B cell (primary cell): ENCODE measurements around the gene TSPAN16. TPM values are rescaled to one million over a fixed set of nuclear protein-coding genes. Genes with fewer than 3 reads are reported as not detected.

Experiments
- ATAC-seq: fragments of 200-7000 bp; cut with Tn5 transposase; one replicate; pipeline ENCODE4 v1.10.0; 2021; ENCODE audit warnings: low read depth, mild to moderate bottlenecking, moderate number of reproducible peaks, moderate library complexity
- CTCF ChIA-PET: fragments of 350-600 bp; sonication (Branson Sonifier 250); formaldehyde crosslinking; loops from one replicate; lab custom pipeline; 2021; ENCODE audit warnings: antibody characterized with exemption, inconsistent platforms; lab: Charles Lee
- POLR2A ChIA-PET: fragments of 350-600 bp; sonication (Branson Sonifier 250); formaldehyde crosslinking; loops from one replicate; lab custom pipeline; 2021; ENCODE audit warnings: antibody characterized with exemption; lab: Charles Lee
- DNase-seq: peaks from one replicate; pipeline ENCODE4 v3.0.0; 2013
- H2AFZ ChIP-seq: 2 replicates; pipeline ENCODE4 v1.6.1; 2012; ENCODE audit warnings: mild to moderate bottlenecking, low read depth, low read length; ENCODE audit not compliant: insufficient read depth, poor library complexity, severe bottlenecking
- H3K27ac ChIP-seq, 2 donors: 1 replicate in 1 of 2; 2 replicates in 1 of 2; pipeline ENCODE4 v1.5.1; 2012 to 2013; ENCODE audit warnings: low read length in 2 of 2, mild to moderate bottlenecking in 2 of 2, moderate library complexity in 1 of 2
- H3K27me3 ChIP-seq, 4 experiments: fragments of 200-600 bp in 1 of 4; sonication (generic) in 1 of 4; replicated peaks in 1 of 4; 1 replicate in 2 of 4; 2 replicates in 2 of 4; pipeline versions ENCODE4 v1.6.1 to v1.7.0; 2013 to 2016; ENCODE audit warnings: low read length in 3 of 4, mild to moderate bottlenecking in 2 of 4, mixed read lengths in 1 of 4, moderate library complexity in 1 of 4; ENCODE audit not compliant: insufficient read depth in 4 of 4, control insufficient read depth in 3 of 4; ENCODE audit errors: control extremely low read depth in 1 of 4
- H3K36me3 ChIP-seq, 2 experiments: replicated peaks in 1 of 2; 1 replicate in 1 of 2; 2 replicates in 1 of 2; pipeline versions ENCODE4 v1.6.1 to v1.7.1; 2013; ENCODE audit warnings: low read length in 1 of 2; ENCODE audit not compliant: insufficient read depth in 2 of 2, control insufficient read depth in 1 of 2; ENCODE audit errors: control extremely low read depth in 1 of 2, extremely low read depth in 1 of 2
- H3K4me1 ChIP-seq, 2 donors: fragments of 200-600 bp in 1 of 2; sonication (generic) in 1 of 2; 1 replicate in 1 of 2; 2 replicates in 1 of 2; pipeline versions ENCODE4 v1.5.1 to v1.6.1; 2013 to 2017; ENCODE audit warnings: low read length in 2 of 2; ENCODE audit not compliant: control insufficient read depth in 2 of 2, insufficient read depth in 2 of 2
- H3K4me2 ChIP-seq: replicated peaks from 2 replicates; pipeline ENCODE3; 2012; ENCODE audit warnings: mild to moderate bottlenecking, low read depth, low read length; ENCODE audit not compliant: poor library complexity, severe bottlenecking
- H3K4me3 ChIP-seq, 5 experiments: fragments of 200-600 bp in 1 of 5; sonication (generic) in 1 of 5; 1 replicate in 3 of 5; 2 replicates in 2 of 5; pipeline versions ENCODE4 v1.5.1 to v1.7.0; 2011 to 2016; ENCODE audit warnings: low read length in 4 of 5, mild to moderate bottlenecking in 4 of 5, low read depth in 2 of 5, control low read depth in 1 of 5, moderate library complexity in 1 of 5; ENCODE audit not compliant: insufficient read depth in 1 of 5; ENCODE audit errors: control extremely low read depth in 1 of 5, extremely low read depth in 1 of 5
- H3K79me2 ChIP-seq: fragments of 200-600 bp; sonication (generic); one replicate; pipeline ENCODE4 v1.6.0; 2016; ENCODE audit warnings: low read length; ENCODE audit not compliant: control insufficient read depth, insufficient read depth
- H3K9ac ChIP-seq: fragments of 200-600 bp; sonication (generic); 2 replicates; pipeline ENCODE4 v1.6.1; 2017; ENCODE audit warnings: mild to moderate bottlenecking, low read length, moderate library complexity
- H3K9me3 ChIP-seq, 3 donors: one replicate each; pipeline versions ENCODE4 v1.6.1 to v1.7.1; 2013; ENCODE audit warnings: low read length in 2 of 3; ENCODE audit not compliant: control insufficient read depth in 2 of 3, insufficient read depth in 1 of 3; ENCODE audit errors: control extremely low read depth in 1 of 3
- H4K20me1 ChIP-seq: 2 replicates; pipeline ENCODE4 v1.6.0; 2012; ENCODE audit warnings: mild to moderate bottlenecking, low read length; ENCODE audit not compliant: insufficient read depth, control insufficient read depth, poor library complexity, severe bottlenecking
- H3K27ac Mint-ChIP-seq: one replicate; pipeline ENCODE4 v1.8.0; 2021; ENCODE audit warnings: mixed read lengths
- H3K27me3 Mint-ChIP-seq: one replicate; pipeline ENCODE4 v1.8.0; 2021; ENCODE audit warnings: mixed read lengths
- H3K4me1 Mint-ChIP-seq: one replicate; pipeline ENCODE4 v1.8.0; 2021; ENCODE audit warnings: mixed read lengths
- H3K4me3 Mint-ChIP-seq: one replicate; pipeline ENCODE4 v1.8.0; 2021; ENCODE audit warnings: mixed read lengths
- H3K9me3 Mint-ChIP-seq: one replicate; pipeline ENCODE4 v1.8.0; 2022; ENCODE audit warnings: mixed read lengths; ENCODE audit not compliant: insufficient read depth
- EZH2 ChIP-seq: IDR thresholded peaks from 2 replicates; pipeline ENCODE4 v1.6.1; 2012; ENCODE audit warnings: borderline replicate concordance, low read depth, mild to moderate bottlenecking, moderate library complexity, low read length; ENCODE audit not compliant: insufficient read depth, poor library complexity, severe bottlenecking
- WGBS: methylation state at CpG from one replicate; pipeline ENCODE4 v1.1.5; 2013; ENCODE audit warnings: missing lambda C conversion rate; ENCODE audit not compliant: insufficient coverage; 5-methylcytosine and 5-hydroxymethylcytosine counted together
- intact Hi-C: fragments of 100-400 bp; cut with micrococcal nuclease; formaldehyde crosslinking; loops from one replicate; pipeline ENCODE4 v1.10.0; 2022
- polyA plus RNA-seq: library from polyadenylated mRNA; depleted of rRNA; stranded (reverse); fragments of >200 nt; gene quantifications from 2 replicates; pipeline ENCODE4 v1.2.3, GENCODE V29; 2012
- total RNA-seq, 2 donors: library from RNA; stranded (reverse); fragments of 120-200 nt in 1 of 2; gene quantifications; 1 replicate in 1 of 2; 2 replicates in 1 of 2; pipeline versions ENCODE4 v1.2.3 to v1.2.4, GENCODE V29; 2013 to 2022
- TF ChIP-seq, protein P1 (sequence below): fragments of 200-600 bp; IDR thresholded peaks from one replicate; pipeline ENCODE4 v1.8.0; 2022; ENCODE audit warnings: antibody characterized with exemption, mild to moderate bottlenecking

TSPAN16 gene
- total and polyA plus RNA-seq, 2 donors (not counting 1 experiment from before 2014, with no cell fraction given) = not detected

DNA sequence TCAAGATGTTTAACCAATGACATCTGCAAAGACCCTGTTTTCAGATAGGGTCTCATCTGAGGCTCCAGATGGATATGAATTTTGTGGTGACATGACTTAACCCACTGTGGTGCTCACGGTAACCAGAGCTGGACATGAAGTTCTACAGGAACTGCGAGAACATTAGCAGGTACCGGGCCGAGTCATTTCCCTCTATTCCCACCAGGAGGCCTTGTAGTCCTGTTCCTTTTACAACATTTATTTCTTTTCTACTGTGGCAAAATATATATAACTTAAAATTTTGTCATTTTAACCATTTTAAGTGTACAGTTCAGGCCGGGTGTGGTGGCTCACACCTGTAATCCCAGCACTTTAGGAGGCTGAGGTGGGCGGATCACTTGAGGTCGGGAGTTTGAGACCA, 7.6 kb upstream of the TSPAN16 start:
- Histone ChIP-seq H2AFZ (no peak overlapping the region), H3K4me1 (peaks cover 0 to 1% of the 10 kb centered on the region in 2 donors), H3K27ac (no peak overlapping the region), H3K27me3 (peaks cover 0 to 11% (median 0%) of the 10 kb centered on the region in 4 experiments), H3K36me3 (no peaks in the 10 kb centered on the region), H3K9me3 (no peaks in the 10 kb centered on the region), H3K9ac (no peak overlapping the region), H3K79me2 (no peaks in the 10 kb centered on the region), H4K20me1 (no peaks in the 10 kb centered on the region), H3K4me2 (no peak overlapping the region), H3K4me3 (no peak overlapping the region)
- Mint-ChIP-seq H3K4me3 (no peak overlapping the region), H3K27ac (no peak overlapping the region), H3K27me3 (peaks cover 16% of the 10 kb centered on the region), H3K4me1 (no peaks in the 10 kb centered on the region), H3K9me3 (no peaks in the 10 kb centered on the region)
- intact Hi-C loops = no loop called here
- DNase-seq = no peak
- POLR2A ChIA-PET = no interaction called here
- TF ChIP-seq, protein P1, sequence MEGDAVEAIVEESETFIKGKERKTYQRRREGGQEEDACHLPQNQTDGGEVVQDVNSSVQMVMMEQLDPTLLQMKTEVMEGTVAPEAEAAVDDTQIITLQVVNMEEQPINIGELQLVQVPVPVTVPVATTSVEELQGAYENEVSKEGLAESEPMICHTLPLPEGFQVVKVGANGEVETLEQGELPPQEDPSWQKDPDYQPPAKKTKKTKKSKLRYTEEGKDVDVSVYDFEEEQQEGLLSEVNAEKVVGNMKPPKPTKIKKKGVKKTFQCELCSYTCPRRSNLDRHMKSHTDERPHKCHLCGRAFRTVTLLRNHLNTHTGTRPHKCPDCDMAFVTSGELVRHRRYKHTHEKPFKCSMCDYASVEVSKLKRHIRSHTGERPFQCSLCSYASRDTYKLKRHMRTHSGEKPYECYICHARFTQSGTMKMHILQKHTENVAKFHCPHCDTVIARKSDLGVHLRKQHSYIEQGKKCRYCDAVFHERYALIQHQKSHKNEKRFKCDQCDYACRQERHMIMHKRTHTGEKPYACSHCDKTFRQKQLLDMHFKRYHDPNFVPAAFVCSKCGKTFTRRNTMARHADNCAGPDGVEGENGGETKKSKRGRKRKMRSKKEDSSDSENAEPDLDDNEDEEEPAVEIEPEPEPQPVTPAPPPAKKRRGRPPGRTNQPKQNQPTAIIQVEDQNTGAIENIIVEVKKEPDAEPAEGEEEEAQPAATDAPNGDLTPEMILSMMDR = peak; percentile 11
- no peak for TF ChIP-seq EZH2
- ATAC-seq = no peak
- CTCF ChIA-PET = no interaction called here
- WGBS = 67% methylated on average over 1 of the region's 7 CpGs

DNA sequence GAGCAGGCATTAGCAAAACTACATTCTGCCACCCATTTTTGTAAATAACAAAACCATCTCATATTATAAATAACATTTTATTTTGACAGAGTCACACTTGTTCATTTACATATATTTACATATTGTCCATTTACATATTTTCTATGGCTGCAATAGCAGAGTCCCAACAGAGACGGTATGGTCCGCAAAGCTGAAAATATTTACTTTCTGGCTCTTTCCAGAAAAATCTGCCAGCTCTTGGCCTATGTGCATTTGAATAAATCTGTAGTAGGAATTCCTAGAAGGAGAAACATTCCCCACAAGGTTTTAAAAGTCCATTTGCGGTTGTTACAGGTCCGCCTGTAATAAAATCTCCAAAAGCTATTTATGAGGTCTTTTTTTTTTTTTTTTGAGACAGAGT, 5.7 kb upstream of the TSPAN16 start:
- no peaks in the 10 kb centered on the region for H4K20me1 ChIP-seq
- ATAC-seq (no peak), DNase-seq (no peak)
- H3K27ac Mint-ChIP-seq = no peak overlapping the region
- peaks cover 0 to 19% (median 0%) of the 10 kb centered on the region in 4 experiments for H3K27me3 ChIP-seq
- H3K4me1 ChIP-seq = peaks cover 0 to 10% of the 10 kb centered on the region in 2 donors
- TF ChIP-seq EZH2 = no peak
- TF ChIP-seq, protein P1 = no peak
- H3K36me3 ChIP-seq = no peaks in the 10 kb centered on the region
- H3K9me3 ChIP-seq = no peaks in the 10 kb centered on the region
- ChIA-PET POLR2A (no interaction called here), CTCF (interaction anchor here (1.4 to 4.1 kb wide), 2 partner anchors 156 to 192 kb away, joined by 4 to 38 read pairs; partner anchors contain the start of gene ELAVL3)
- peaks cover 8% of the 10 kb centered on the region for H3K4me1 Mint-ChIP-seq
- no peak overlapping the region for H3K9ac ChIP-seq
- no peak overlapping the region for H3K4me3 Mint-ChIP-seq
- no peaks in the 10 kb centered on the region for H3K79me2 ChIP-seq
- no peak overlapping the region for H3K4me3 ChIP-seq
- intact Hi-C loops = no loop called here
- no peaks in the 10 kb centered on the region for H3K9me3 Mint-ChIP-seq
- H3K4me2 ChIP-seq = no peak overlapping the region
- WGBS = 94% methylated on average over 2 of the region's 4 CpGs
- no peak overlapping the region for H2AFZ ChIP-seq
- no peak overlapping the region for H3K27ac ChIP-seq
- H3K27me3 Mint-ChIP-seq = peaks cover 19% of the 10 kb centered on the region
